IPS DF 4.7 (cell line): ENCODE results near the gene TBX18.

ENCODE experiments used
- DNase-seq: peaks from one replicate; pipeline ENCODE4 v3.0.0-alpha.2; 2013; ENCODE audit warnings: low spot score; ENCODE audit errors: extremely low read depth

Gene TBX18

DNA sequence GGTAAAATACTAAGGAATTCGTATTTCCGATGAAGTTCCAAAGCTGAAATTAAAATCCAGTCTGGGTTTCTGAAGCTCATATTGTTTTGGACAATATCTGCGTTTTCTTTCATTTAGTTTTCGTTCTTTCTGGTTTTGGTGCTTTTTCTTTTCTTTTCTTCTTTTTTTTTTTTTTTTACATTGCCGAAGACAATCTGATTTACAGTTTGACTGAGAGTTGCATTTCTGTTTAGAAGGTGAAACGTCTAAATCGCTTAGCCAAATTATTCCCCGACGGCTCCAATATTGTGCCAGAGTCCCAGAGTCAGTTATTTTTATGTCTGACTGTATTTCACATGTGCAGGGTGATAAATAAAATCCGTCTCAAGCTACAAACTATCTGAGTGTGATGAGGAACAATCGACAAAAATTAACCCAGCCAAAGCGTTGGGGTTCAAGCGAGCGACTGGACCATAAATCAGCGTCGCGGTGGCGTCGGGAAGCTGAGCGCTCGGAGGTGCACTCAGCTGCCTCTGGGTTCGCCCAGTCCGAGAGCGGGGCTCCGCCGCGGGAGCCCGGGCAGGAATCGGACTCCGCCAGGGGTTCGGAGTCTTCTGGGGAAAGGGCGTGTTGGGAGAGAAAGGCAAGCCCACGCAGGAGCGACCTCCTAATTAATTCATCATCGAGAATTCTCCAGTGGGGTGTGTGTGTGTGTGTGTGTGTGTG lies 8.2 kb upstream of the TBX18 start:
- no peak for DNase-seq

DNA sequence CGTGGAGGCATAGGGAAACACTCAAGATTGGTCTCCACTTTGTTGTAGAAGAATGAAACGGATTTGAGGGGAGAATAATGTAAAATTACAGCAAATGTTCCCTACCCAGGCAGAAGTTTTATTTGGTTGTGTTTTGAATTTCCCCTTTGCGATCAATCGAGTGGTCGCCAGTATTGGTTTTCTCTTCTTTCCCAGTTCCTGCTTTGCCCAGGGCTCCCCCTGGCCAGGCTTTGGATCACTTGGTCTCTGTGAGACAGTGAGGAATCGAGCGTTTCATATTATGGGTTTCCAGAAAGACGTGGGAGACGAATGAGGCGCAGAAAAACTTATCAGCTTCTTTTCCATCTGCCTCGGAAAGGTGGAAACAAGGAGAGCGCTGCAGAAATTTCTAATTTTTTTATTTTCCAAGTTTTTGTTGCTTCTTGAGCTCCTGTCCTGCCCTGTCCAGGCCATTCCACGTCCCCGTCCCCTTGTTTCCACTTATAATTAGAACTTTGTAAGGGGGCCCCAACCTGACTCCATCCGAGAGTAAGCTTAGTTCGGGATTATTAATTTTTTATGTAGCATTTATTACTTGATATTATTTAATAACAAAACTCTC lies 7.5 kb upstream of the TBX18 start:
- DNase-seq = no peak

DNA sequence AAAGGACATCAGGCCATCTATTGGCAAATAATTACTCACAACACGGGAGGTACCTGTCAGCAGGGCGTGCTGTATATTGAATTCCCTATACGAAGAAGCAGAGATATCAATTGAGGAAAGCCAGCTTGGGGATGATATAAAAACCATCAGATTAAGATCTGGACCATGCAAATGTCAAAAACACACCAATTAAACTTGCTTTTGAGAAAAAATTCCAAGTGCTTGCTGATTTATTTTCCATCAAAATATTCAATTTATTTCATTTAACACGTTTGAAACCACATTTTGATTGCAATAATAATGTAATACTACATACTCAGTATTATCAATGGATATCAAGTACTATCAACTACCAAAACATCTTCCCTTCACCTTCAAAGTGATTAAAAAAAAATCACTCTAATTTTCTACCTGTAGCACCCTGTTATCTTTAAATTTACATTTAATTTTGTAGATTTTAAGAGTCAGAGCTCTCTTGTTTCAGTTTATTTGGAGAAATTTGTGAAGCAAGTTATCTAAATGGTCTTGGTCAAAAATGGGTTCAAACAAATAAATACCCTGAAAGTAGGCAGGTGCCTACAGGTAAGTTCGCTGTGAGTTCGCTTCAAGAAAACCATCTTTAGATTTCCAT lies 6.8 kb upstream of the TBX18 start:
- no peak for DNase-seq

DNA sequence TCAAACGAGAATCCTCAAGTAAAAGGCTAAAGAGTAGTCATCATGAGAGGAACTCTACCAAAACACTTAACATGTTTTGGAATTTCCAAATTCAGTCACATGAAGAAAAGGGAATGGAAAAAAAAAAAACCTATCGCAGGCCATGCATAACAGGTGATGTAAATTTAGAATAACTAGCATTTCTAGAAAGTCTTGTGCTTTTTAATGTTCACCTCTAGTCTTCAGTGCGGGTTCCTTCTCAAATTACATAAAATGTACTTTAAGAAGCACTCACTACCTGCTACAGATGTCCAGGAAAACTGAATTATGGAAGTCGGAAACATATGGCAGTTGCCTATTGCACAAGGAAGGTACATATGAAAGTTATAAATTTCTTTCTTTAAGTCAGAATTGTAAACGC lies 6.1 kb upstream of the TBX18 start:
- no peak for DNase-seq

DNA sequence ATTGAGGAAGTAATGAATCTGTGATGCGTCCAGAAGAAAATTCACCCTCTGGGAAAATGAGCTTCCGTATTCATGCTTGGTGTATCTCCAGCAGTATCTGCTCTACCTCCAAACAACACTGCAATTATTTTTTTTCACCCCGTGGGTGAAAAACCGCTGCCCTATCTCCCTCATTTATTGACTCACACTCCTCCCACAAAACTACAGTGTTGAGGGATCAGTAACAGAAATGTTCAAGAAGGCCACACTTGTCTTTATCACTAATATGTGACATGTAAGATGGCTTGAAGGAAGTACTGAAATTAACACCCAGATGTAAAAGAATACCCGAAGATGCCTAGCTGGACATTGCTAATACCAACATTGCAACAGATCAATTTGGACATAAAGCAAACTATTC lies 4.9 kb upstream of the TBX18 start:
- no peak for DNase-seq

DNA sequence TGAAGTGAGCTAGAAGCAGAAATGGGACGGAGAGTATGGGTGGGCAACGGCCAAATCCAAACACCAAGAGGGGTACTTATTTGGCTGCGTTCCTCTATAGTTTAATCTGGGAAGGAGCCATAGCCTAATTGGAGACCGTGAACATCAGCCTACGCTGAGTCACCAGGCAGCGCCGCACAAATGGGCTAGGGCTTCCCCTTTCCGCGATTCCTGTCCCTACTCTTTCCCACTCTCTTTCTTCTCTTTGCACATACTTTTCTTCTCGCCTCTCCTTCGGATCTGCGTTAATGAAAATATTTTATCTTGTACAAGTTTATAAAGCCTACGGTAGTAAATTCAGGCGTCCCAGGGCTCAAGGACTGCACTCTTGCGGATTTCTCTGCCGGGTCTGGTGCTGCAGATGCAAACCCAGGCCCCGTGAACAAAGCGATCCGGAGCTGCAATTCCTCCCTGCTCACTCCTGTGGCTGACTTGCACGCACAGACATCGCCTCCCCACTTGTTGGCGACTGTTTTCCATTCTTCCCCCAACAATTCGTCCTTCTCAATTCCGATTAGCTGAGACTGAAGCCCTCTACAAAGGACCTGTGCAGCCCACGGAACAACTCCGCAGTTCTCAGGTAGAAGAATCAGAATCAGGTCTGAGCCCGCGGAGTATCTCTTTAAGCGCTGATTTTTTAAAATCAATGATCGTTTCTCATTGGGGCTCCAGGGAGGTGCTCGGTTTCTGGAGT lies 4.2 kb upstream of the TBX18 start:
- DNase-seq = no peak

DNA sequence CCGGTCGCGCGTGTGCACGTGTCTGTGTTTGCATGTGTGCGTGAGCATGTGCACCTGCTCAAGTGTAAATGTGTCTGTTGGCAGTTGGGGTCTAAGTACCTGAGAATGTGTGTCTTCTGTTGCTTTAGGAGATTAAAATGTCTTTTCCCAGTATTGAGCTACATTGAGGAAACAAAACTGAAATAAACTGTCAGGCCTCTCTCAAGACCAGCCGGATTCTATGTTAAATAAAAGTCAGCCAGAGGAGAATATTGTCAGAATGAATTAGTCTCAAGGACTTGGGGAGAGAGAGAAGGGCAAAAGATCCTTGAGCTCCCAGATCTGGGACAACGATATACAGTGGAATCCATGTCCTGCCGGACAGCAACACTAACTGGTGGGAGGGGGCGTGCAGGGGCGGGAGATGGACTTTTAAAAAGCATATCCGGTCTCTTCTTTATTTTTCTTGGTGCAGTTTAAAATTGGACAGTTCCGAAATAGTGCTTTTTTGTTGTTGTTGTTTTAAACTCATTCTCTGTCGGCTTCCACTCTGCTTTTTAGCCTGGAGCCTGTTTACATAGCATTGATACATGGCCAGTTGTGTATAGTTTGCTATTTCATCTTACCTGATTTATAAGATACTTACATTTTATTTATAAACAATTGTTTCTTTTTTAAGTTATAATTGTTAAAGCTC lies 3.3 kb upstream of the TBX18 start:
- no peak for DNase-seq

DNA sequence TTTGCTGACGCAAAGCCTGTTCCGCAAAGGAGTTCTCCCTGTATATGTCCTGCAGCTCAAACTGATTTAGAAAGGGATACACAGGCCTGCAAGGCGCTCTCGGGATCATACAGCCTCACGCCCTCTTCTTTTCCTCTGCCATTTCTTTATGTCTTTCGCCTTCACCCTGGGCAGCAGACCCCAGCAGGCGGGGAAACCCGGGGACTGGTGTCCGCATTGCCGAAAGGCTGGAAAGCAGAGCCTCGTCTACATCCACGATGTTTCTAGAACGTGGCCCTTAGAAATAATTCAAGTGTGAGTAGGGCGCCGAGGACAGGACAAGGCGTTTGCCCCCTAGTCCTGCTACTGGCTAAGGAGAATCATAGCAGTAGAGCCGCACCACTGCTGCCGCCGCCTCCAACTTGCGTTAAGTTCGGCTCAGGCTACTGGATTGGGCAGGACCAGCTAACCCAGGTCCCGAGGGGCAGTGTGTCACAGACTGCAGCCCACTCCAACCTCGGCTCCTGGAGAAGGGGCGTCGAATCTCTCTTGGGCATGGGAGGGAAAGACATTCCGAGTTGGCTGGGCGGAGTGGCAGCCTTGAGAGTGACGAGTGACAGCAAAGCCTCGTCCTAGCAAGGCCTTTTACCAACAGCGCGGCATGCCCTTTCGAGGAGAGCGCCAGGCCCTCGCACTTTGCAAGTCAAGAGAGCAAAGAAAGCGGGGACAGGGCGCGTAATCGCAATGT lies 2.6 kb upstream of the TBX18 start:
- DNase-seq = no peak

DNA sequence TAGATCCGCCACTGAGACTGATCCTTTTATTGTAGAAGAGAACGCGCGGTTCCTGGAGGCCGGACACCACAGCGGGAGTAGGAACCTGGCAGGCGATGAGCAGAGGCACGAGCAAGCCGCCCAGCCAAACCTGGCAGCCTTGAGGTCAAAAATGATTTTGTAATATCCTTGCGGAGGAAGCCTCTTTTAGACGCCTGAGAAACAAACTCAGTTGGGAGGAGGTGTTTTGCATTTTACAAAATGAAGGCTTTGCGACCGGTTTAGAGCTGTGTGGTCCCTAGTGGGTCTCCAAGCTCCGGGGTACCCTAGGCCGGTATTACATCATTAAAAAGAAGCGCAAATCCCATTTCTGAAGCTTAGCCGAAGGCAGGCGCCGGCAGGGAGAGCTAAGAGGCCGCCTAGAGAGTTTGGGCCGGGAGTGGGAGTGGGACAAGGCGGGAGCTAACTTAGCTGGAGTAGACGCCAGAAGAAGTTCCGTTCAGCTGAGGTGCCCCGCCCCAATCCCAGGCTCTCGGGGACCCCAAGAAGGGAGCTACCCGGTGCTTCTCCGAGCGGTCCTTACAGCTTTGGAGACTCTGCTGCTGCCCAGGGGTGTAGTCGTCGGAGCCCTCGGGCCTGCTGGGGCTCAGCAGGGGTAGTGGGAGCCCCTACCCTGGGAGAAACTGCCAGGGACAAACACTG lies 1.9 kb upstream of the TBX18 start:
- no peak for DNase-seq

DNA sequence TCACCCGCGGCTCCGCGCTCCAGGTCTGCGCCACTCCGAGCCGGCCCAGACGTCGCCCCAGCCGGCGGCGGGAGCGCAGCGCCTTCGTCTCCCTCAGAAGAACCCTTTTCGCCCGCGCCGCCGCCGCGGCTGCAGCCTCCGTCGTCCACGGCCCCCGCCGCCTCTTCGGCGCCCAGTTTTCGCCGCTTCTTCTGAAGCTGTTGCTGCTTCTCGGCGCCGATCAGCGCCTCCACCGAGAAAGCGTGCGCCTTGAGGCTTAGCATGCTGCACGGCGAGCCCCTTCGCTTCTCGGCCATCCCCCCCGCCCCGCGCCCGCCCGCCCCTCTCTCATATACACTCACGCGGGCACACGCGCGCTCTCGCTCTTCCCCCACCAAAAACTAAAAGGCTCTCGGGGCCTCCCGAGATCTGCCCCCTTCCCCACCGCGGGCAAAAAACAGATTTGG lies 489 bp downstream of the TBX18 start:
- no peak for DNase-seq

DNA sequence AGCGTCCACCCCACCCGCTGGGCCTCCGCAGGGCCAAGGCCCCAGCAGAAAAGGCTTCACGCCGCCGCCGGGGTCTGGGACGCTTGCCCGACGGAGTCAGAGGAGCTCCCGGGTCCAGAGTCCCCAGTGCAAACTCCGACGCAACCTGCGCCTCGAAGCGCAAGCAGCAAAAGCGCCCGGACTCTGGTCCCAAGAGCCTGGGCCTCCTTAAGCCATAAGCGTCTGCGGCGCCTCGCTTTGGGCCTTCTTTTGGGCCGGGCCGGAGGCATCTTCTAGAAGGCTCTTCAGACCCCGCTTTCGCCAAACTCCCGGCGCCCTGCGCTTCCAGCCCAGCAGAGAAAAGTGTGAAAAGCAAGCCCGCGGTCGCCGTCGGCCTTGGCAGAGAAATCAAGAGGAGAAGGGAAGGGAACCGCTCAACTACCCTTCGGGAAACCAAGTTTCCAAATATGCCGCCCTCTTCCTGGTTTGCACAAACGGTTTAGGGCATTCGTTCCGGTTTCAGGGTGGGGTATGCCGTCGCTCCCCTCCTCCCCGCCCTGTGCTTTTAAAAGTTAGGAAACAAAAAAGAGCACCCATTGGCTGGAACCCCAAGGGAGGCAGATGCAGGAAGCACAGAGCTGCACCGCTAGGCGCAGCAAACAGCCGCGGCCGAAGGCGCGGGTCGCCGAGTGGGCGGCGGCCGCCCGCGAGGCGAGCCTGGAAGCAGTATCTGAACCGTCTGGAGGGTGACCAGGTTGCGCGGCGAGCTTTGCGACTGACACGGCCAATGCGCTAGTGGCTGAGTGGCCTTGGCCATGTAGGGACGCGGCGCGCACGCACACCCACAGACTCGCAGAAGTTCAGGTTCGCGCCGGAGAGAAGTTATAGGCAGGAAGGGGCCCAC lies 1.2 kb downstream of the TBX18 start:
- DNase-seq = no peak

DNA sequence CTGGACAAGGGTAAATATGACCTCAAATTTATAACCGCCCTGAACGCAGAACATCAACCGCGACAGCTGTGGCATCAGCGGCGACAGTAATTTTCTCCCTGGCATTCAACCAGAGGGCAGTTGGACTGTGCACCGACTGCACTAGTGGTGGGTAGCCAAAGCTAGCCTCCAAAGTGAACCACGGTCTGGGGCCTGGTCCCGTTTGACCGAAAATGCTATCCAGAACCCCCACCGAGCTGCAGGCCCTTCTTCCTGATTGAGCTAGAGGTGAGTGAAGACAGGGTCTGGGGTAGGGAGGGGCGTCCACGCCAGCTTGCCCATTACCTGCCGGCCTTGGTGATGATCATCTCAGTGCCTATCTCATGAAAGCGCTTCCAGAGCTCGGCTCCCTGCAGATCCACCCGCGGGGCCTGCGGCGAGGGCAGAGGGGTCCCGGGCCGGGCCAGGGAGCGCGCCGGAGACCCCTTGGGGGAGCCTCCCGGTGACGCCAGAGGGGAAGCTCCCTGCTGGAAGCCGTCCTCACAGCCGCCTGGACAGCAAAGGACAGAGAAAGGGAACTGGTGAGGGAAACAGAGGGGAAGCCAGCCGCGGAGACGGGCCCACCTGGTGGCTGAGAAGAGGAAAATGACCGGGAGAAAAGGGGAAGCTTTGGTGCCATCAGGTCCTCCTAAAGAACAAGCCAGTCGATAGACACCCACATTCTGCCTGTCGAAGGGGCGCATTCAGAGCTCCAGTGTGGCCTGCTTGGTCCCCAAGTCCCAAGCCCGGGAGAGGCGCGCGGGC lies 2.0 kb downstream of the TBX18 start:
- no peak for DNase-seq

DNA sequence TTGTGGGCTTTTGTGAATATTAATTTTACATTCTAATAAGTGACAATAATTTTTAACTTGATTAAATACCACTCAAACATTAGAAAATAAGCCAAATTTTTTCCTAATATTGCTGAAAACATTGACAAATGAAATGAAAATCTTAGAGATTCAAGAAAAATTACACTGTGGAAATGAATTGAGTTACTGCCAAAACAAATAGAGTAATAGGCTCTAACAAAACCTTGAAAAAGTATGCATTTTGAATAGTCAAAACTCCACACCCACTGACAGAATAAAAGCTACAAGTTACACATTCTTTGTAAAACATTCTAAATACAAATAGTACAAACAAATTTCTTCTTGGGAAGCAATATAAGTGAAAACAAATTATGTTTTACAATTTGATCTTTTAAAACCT lies 5.9 kb downstream of the TBX18 start:
- no peak for DNase-seq

DNA sequence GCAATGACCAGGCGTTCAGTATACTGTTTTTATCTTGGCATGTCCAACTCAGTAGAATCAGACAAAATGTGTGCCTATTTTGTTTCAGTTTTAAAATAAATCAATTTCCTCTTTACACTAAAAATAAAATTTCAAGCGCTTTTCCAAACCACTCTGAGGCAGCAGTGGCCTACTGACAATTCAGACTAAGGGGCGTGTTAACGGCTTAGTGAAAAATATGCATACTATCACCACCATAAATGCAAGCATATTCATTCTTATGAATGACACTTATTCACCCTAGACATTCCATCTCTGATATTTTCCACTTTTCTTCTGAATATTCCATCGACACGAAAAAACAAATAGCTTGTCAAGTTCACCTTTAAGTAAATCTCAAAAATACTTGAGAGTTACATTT lies 7.5 kb downstream of the TBX18 start:
- DNase-seq = no peak

DNA sequence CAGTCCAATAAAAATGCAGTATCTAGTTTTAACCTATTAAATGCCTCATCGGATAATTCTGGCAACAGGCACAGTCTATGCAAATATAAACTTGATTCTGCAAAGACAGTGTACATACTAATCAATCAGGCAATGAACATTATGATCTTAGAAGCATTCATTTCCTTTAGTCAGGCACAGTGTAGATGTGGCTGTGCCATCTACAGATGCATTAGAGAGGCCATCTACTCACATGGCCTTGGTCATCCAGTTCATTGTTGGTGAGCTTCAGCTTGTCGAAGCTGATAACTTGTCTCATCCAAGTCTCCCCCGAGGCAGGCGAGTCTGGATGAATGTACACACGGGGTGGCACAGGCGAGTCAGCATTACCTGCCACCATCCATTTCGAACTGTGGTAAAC lies 7.9 kb downstream of the TBX18 start:
- no peak for DNase-seq

DNA sequence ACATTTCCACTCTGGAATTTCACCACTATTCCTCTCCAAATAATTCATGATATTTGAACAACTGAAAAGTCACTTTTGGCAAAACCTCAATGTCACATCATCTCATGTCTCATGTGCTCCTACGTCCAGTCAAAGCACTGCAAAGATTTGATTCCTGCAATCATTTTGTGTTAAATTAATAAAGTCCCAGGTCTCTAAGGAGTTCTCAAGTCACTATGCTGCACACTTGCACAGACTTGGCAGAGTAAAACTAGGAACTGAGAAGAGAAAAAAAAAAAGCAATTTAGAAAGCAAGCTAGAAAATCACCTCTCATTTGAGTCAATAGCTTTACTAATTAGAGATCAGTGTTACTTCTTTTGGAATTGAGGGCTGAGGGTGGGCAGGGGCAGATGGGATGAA lies 11.2 kb downstream of the TBX18 start:
- no peak for DNase-seq

DNA sequence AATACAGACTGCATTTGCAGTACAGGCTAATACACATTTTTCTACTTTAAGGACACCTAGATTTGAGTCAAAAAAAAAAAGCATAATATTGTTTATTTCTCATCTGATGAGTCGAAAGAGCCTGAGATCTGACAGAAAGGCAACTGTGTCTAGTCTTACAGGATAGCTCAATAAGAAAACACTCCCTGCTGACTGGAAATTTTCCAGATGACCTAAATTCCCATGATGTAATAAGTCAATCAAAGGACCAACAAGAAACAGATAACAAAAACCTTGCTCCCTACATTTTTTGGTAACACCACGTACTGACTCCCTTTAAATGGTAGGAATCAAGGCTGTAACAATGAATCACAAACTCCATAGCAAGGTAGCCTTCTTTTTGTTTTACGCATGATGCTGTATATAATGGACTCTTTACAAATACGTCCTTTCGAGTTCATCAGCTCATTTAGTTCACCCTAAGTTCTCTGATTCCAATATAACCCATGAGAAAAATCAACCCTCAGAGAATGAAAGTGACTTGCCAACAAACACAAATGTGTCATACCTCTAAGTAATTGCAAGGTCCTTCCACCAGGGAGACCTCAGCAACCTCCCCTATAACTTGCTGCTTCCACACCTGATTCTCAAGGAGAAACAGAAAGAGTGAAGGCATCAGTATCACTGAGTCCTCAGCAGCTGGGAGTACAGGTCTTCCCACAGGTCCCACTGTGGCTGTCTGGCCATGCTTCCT lies 12.1 kb downstream of the TBX18 start:
- no peak for DNase-seq

DNA sequence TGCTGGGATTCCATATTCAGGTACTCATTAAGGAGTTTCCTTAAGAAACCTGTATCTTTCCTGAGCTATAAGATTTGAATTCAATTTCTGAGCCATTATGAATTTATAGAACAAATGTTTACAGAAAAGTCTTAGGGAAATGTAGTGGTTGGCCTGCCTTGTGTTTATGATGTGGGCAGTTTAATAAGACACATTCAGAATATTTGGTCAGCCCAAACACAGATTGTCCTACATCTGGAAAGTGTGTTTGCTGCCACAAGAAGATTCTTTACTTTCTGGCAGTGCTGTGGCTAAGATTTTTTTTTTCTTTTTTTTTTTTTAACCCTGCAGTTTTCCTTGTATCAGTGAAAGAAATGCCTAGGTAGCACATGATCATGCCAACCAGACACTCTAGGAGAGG lies 15.2 kb downstream of the TBX18 start:
- no peak for DNase-seq
